ENCODE data around the gene CEP350. TPM values are rescaled to one million over a fixed set of nuclear protein-coding genes. Genes with fewer than 3 reads are reported as not detected.

Gene CEP350
- total and polyA plus RNA-seq, 2 of the 13 experiments (the other 11 are each of a cell fraction or from before 2014, with no cell fraction given): 7.6 to 35.9 TPM

DNA sequence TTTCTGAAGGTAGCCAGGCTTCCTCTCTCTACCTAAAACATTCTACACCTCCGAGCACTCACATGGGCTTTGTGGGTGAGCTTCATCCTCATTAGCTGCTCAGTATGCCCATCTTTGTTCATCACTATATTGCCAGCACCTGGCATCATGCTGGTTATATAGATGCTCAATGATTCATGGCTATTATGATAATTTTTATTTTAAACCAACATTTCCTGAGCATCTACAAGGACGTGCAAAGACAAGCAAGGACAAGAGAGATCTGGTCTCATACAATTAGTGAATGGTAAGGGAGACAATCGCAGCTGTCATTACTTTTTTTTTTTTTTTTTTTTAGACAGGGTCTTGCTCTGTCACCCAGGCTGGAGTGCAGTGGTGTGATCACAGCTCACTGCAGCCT, 188.7 kb downstream of the CEP350 start (continued):
- TF ChIP-seq, protein P1, sequence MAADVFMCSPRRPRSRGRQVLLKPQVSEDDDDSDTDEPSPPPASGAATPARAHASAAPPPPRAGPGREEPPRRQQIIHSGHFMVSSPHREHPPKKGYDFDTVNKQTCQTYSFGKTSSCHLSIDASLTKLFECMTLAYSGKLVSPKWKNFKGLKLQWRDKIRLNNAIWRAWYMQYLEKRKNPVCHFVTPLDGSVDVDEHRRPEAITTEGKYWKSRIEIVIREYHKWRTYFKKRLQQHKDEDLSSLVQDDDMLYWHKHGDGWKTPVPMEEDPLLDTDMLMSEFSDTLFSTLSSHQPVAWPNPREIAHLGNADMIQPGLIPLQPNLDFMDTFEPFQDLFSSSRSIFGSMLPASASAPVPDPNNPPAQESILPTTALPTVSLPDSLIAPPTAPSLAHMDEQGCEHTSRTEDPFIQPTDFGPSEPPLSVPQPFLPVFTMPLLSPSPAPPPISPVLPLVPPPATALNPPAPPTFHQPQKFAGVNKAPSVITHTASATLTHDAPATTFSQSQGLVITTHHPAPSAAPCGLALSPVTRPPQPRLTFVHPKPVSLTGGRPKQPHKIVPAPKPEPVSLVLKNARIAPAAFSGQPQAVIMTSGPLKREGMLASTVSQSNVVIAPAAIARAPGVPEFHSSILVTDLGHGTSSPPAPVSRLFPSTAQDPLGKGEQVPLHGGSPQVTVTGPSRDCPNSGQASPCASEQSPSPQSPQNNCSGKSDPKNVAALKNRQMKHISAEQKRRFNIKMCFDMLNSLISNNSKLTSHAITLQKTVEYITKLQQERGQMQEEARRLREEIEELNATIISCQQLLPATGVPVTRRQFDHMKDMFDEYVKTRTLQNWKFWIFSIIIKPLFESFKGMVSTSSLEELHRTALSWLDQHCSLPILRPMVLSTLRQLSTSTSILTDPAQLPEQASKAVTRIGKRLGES (CRISPR knock-in tag; IDR thresholded peaks at IDR 0.05; ENCODE audit: borderline replicate concordance): no peak

GRCh38 chr1:180144659-180145357, 190.2 kb downstream of the CEP350 start:
- FAIRE-seq (no peak), DNase-seq (ENCODE audit: low spot score) (no peak), ATAC-seq (peak; percentile 76)
- POLR2A ChIA-PET: interaction anchor here (0.9 kb wide), 1 partner anchor 11 kb away, joined by 3 read pairs; no protein-coding TSS in a partner anchor
- no peak overlapping the region for H3K9ac ChIP-seq (ENCODE audit: insufficient read depth, low read depth, low read length)
- peaks cover 0 to 11% of the 10 kb centered on the region in 2 experiments; a peak in 3 of 5 replicates for H3K27me3 ChIP-seq (ENCODE audit: control insufficient read depth in 1 of 2, insufficient read depth in 2 of 2, low read length in 2 of 2)
- CTCF ChIA-PET (ENCODE audit: low intra/inter-chr PET ratio, low total read pairs): no interaction called here
- no peaks in the 10 kb centered on the region for H3K79me2 ChIP-seq (ENCODE audit: insufficient read depth, low read length)
- H4K20me1 ChIP-seq (ENCODE audit: insufficient read depth, low read length): no peaks in the 10 kb centered on the region
- in situ Hi-C loops (cut with HindIII; ENCODE audit: extremely low pct_ligation_motif_present, low pct_unique_long_range_greater_than_20kb) (no loop called here), intact Hi-C loops (cut with micrococcal nuclease; ENCODE audit: unreplicated experiment) (no loop called here)
- peaks cover 8% of the 10 kb centered on the region; the same call in 1 of the 2 replicates for H3K4me1 ChIP-seq (ENCODE audit: insufficient read depth, low read length)
- 9% methylated on average over 6 of the region's 6 CpGs for WGBS (ENCODE audit: low lambda C conversion rate)
- no peak overlapping the region for H3K27ac ChIP-seq (ENCODE audit: extremely low read length, insufficient read depth, low read length)
- H3K36me3 ChIP-seq (replicated peaks in 1 of 2; ENCODE audit: control insufficient read depth in 1 of 2, insufficient read depth in 2 of 2, low read length in 2 of 2): no peaks in the 10 kb centered on the region
- peak overlapping the region; percentile 65 for H2AFZ ChIP-seq (ENCODE audit: low read length)
- H3K9me3 ChIP-seq (ENCODE audit: low read length): no peaks in the 10 kb centered on the region
- BruUV-seq (replicated peaks): no TSS peak
- peak overlapping the region; percentile 38 for H3K4me2 ChIP-seq (ENCODE audit: low read depth, low read length)
- H3K4me3 ChIP-seq (replicated peaks in 1 of 3; ENCODE audit: insufficient read depth in 1 of 3, low read depth in 2 of 3, low read length in 3 of 3): peak overlapping the region in 1 of 3 experiments; percentile 23; a peak in 1 of 6 replicates
- TF ChIP-seq, protein P2, sequence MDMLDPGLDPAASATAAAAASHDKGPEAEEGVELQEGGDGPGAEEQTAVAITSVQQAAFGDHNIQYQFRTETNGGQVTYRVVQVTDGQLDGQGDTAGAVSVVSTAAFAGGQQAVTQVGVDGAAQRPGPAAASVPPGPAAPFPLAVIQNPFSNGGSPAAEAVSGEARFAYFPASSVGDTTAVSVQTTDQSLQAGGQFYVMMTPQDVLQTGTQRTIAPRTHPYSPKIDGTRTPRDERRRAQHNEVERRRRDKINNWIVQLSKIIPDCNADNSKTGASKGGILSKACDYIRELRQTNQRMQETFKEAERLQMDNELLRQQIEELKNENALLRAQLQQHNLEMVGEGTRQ (IDR thresholded peaks at IDR 0.05; ENCODE audit: low read depth, low read length): 0 out of 2 replicates have a peak, but pooled peaks have one; percentile 48
- TF ChIP-seq, protein P2 (CRISPR knock-in tag; IDR thresholded peaks at IDR 0.05; ENCODE audit: borderline replicate concordance): peak; percentile 64; the same call in 1 of the 2 replicates
- TF ChIP-seq ZNF747 (CRISPR knock-in tag; IDR thresholded peaks at IDR 0.05; ENCODE audit: borderline replicate concordance): no peak
- TF ChIP-seq ZKSCAN1 (IDR thresholded peaks at IDR 0.05; ENCODE audit: low read length): no peak
